HG03060 (cell line): ENCODE measurements around the gene BICDL2.

Experiments
- ATAC-seq: cut with Tn5 transposase; IDR thresholded peaks from one replicate; pipeline ENCODE4 v1.9.1; 2021; ENCODE audit warnings: low read depth, moderate number of reproducible peaks; ENCODE audit not compliant: unreplicated experiment

The BICDL2 gene

GRCh38 chr16:3013491-3013951 lies 23.2 kb downstream of the BICDL2 start:
- no peak for ATAC-seq

GRCh38 chr16:3012828-3013420 lies 23.8 kb downstream of the BICDL2 start, which contains the start of gene CLDN9:
Gene CLDN9 (plus strand): TSS chr16:3012923. CDS start chr16:3013363, 440 bp downstream.
- ATAC-seq = no peak

- no peak for ATAC-seq
These were observed 24.5 kb downstream of the BICDL2 start for GRCh38 chr16:3012246-3012645.

- no peak for ATAC-seq
These were observed 26.2 kb downstream of the BICDL2 start for GRCh38 chr16:3010510-3010909.

- no peak for ATAC-seq
These were observed 27.0 kb downstream of the BICDL2 start for GRCh38 chr16:3009568-3010390.

GRCh38 chr16:3008690-3009037 lies 28.1 kb downstream of the BICDL2 start:
- ATAC-seq = no peak

- no peak for ATAC-seq
These were observed 28.6 kb downstream of the BICDL2 start for GRCh38 chr16:3007957-3008689.

GRCh38 chr16:3007059-3007956 lies 29.4 kb downstream of the BICDL2 start:
- no peak for ATAC-seq

GRCh38 chr16:3004781-3005284 lies 31.9 kb downstream of the BICDL2 start:
- ATAC-seq = no peak

GRCh38 chr16:3004319-3004718 lies 32.4 kb downstream of the BICDL2 start:
- ATAC-seq = no peak

GRCh38 chr16:3003582-3004270 lies 33.0 kb downstream of the BICDL2 start:
- ATAC-seq = peak; percentile 95

- no peak for ATAC-seq
These were observed 35.4 kb downstream of the BICDL2 start for GRCh38 chr16:3001316-3001715.

GRCh38 chr16:3000540-3000939 lies 36.2 kb downstream of the BICDL2 start:
- no peak for ATAC-seq

- no peak for ATAC-seq
These were observed 36.8 kb downstream of the BICDL2 start for GRCh38 chr16:2999929-3000328.

GRCh38 chr16:2996298-2996697 lies 40.4 kb downstream of the BICDL2 start:
- no peak for ATAC-seq

- ATAC-seq = no peak
These were observed 44.2 kb downstream of the BICDL2 start for GRCh38 chr16:2992383-2993081.

GRCh38 chr16:2991566-2992261 lies 45.0 kb downstream of the BICDL2 start:
- no peak for ATAC-seq

GRCh38 chr16:2990891-2991290 lies 45.9 kb downstream of the BICDL2 start:
- no peak for ATAC-seq
